Liver (tissue), 9 donors: ENCODE measurements around the gene ROBO3. TPM values are rescaled to one million over a fixed set of nuclear protein-coding genes. Genes with fewer than 3 reads are reported as not detected.

ENCODE experiments used
- DNase-seq: peaks from one replicate; pipeline ENCODE4 v3.0.0-alpha.2; 2017; ENCODE audit warnings: low spot score
- H3K27ac ChIP-seq, 2 donors: one replicate each; pipeline ENCODE4 v1.7.0; 2013; ENCODE audit warnings: inconsistent platforms in 2 of 2, low read length in 2 of 2, control low read depth in 1 of 2, low read depth in 1 of 2, mild to moderate bottlenecking in 1 of 2
- H3K27me3 ChIP-seq, 4 donors: one replicate each; pipeline versions ENCODE4 v1.6.1 to v1.7.0; 2013; ENCODE audit warnings: low read length in 3 of 4, inconsistent platforms in 1 of 4, mild to moderate bottlenecking in 1 of 4, moderate library complexity in 1 of 4; ENCODE audit not compliant: control insufficient read depth in 4 of 4, insufficient read depth in 4 of 4
- H3K36me3 ChIP-seq, 4 donors: one replicate each; pipeline versions ENCODE4 v1.6.1 to v1.7.0; 2013; ENCODE audit warnings: low read length in 3 of 4, mild to moderate bottlenecking in 3 of 4, low read depth in 1 of 4, moderate library complexity in 1 of 4; ENCODE audit not compliant: control insufficient read depth in 4 of 4, insufficient read depth in 3 of 4
- H3K4me1 ChIP-seq, 4 donors: one replicate each; pipeline versions ENCODE4 v1.6.1 to v1.7.0; 2013; ENCODE audit warnings: low read length in 3 of 4, mild to moderate bottlenecking in 3 of 4, moderate library complexity in 1 of 4; ENCODE audit not compliant: control insufficient read depth in 4 of 4, insufficient read depth in 4 of 4
- H3K4me3 ChIP-seq, 3 donors: one replicate each; pipeline versions ENCODE4 v1.6.1 to v1.7.0; 2013; ENCODE audit warnings: low read length in 3 of 3, control low read depth in 1 of 3, low read depth in 1 of 3, mild to moderate bottlenecking in 1 of 3
- H3K9ac ChIP-seq, 2 donors: one replicate each; pipeline ENCODE4 v1.7.0; 2013; ENCODE audit warnings: low read length in 2 of 2, mild to moderate bottlenecking in 2 of 2, moderate library complexity in 2 of 2, control low read depth in 1 of 2, low read depth in 1 of 2
- H3K9me3 ChIP-seq, 4 donors: one replicate each; pipeline versions ENCODE4 v1.6.1 to v1.7.0; 2013; ENCODE audit warnings: low read length in 3 of 4; ENCODE audit not compliant: control insufficient read depth in 4 of 4
- EGR1 ChIP-seq, 2 donors: IDR thresholded peaks; 2 replicates each; pipeline ENCODE4 v1.6.1; 2016 to 2018; ENCODE audit warnings: antibody characterized with exemption in 2 of 2, low read depth in 2 of 2
- FOXA1 ChIP-seq: IDR thresholded peaks from 2 replicates; pipeline ENCODE4 v1.6.1; 2016; ENCODE audit warnings: antibody characterized with exemption
- FOXA2 ChIP-seq: IDR thresholded peaks from 2 replicates; pipeline ENCODE4 v1.6.1; 2016; ENCODE audit warnings: antibody characterized with exemption
- GABPA ChIP-seq, 2 donors: IDR thresholded peaks in 1 of 2; conservative IDR thresholded peaks in 1 of 2; 2 replicates each; pipeline ENCODE4 v1.6.1; 2016; ENCODE audit warnings: antibody characterized with exemption in 2 of 2, mild to moderate bottlenecking in 1 of 2, moderate library complexity in 1 of 2
- RAD21 ChIP-seq, 2 donors: IDR thresholded peaks; 2 replicates each; pipeline ENCODE4 v1.6.1; 2016; ENCODE audit warnings: antibody characterized with exemption in 2 of 2, mild to moderate bottlenecking in 2 of 2
- RXRA ChIP-seq, 2 donors: IDR thresholded peaks; 2 replicates each; pipeline ENCODE4 v1.6.1; 2017 to 2018; ENCODE audit warnings: antibody characterized with exemption in 2 of 2, mild to moderate bottlenecking in 1 of 2
- TAF1 ChIP-seq: conservative IDR thresholded peaks from 2 replicates; pipeline ENCODE4 v1.6.1; 2016; ENCODE audit warnings: antibody characterized with exemption, mild to moderate bottlenecking
- YY1 ChIP-seq: IDR thresholded peaks from 2 replicates; pipeline ENCODE4 v1.6.1; 2016; ENCODE audit warnings: antibody characterized with exemption, mild to moderate bottlenecking
- WGBS: extraction: QIAGEN DNeasy Blood & Tissue Kit; methylation state at CpG from one replicate; pipeline ENCODE4 v1.1.7; 2013; 5-methylcytosine and 5-hydroxymethylcytosine counted together
- polyA plus RNA-seq, 2 donors: library from polyadenylated mRNA; stranded (reverse) in 1 of 2; unstranded in 1 of 2; fragments of 200-250 nt in 1 of 2; fragments of >200 nt in 1 of 2; fragmentation: Nextera tagmentation in 1 of 2; extraction: Ambion mirVana in 1 of 2; gene quantifications; one replicate each; pipeline versions ENCODE4 v1.2.1 to v1.2.3, GENCODE V29; 2013 to 2015
- total RNA-seq, 2 donors: library from RNA; depleted of rRNA; stranded (reverse); fragments of >200 nt; gene quantifications; one replicate each; pipeline ENCODE4 v1.2.3, GENCODE V29; 2014
- TF ChIP-seq, protein P1 (sequence below): IDR thresholded peaks from 2 replicates; pipeline ENCODE4 v1.6.1; 2016; ENCODE audit warnings: antibody characterized with exemption, mild to moderate bottlenecking
- TF ChIP-seq, protein P2 (sequence below): IDR thresholded peaks from 2 replicates; pipeline ENCODE4 v1.6.1; 2016; ENCODE audit warnings: antibody characterized with exemption
- TF ChIP-seq, protein P3 (sequence below): fragments of 150-350 bp; IDR thresholded peaks from 2 replicates; pipeline ENCODE4 v1.5.1; 2017; ENCODE audit warnings: improper control_type of control experiment, low read depth, low read length; ENCODE audit not compliant: missing input control
- donor health status: healthy.
- donor health status: healthy.
- donor health status: healthy.
- donor health status: healthy.
- donor health status: healthy.

ROBO3 gene
- total and polyA plus RNA-seq, 4 donors = 1.1 to 2.2 (median 1.4) TPM

DNA sequence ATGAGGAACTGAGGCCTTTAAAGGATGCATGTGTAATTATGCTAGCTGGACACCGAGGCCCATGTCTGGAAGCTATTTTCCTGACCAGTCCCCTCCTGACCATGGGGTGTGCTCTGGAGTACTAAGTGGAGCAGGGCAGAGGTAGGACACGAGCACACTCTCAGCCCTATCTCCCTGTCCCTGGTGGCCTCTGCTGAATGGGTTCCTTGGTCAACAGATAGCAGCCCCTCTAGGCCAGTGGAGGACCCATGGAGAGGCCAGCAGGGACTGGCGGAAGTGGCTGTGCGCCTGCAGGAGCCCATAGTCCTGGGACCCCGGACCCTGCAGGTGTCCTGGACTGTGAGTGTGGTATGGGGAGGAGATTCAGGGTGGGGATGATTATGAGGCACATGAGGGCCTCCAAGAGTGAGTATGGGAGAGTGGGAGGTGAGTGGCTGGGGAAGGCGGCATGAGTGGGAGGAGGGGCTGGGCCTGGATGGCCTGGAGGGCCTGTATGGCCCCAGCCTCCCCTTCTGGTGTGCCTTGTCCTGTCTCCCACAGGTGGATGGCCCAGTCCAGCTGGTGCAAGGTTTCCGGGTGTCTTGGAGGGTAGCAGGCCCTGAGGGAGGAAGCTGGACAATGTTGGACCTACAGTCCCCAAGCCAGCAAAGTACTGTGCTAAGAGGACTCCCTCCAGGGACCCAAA, 9.5 kb downstream of the ROBO3 start (continued):
- TF ChIP-seq, protein P1, sequence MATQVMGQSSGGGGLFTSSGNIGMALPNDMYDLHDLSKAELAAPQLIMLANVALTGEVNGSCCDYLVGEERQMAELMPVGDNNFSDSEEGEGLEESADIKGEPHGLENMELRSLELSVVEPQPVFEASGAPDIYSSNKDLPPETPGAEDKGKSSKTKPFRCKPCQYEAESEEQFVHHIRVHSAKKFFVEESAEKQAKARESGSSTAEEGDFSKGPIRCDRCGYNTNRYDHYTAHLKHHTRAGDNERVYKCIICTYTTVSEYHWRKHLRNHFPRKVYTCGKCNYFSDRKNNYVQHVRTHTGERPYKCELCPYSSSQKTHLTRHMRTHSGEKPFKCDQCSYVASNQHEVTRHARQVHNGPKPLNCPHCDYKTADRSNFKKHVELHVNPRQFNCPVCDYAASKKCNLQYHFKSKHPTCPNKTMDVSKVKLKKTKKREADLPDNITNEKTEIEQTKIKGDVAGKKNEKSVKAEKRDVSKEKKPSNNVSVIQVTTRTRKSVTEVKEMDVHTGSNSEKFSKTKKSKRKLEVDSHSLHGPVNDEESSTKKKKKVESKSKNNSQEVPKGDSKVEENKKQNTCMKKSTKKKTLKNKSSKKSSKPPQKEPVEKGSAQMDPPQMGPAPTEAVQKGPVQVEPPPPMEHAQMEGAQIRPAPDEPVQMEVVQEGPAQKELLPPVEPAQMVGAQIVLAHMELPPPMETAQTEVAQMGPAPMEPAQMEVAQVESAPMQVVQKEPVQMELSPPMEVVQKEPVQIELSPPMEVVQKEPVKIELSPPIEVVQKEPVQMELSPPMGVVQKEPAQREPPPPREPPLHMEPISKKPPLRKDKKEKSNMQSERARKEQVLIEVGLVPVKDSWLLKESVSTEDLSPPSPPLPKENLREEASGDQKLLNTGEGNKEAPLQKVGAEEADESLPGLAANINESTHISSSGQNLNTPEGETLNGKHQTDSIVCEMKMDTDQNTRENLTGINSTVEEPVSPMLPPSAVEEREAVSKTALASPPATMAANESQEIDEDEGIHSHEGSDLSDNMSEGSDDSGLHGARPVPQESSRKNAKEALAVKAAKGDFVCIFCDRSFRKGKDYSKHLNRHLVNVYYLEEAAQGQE = no peak
- TF ChIP-seq RAD21 (IDR thresholded peaks at IDR 0.05) (no peak), EGR1 (IDR thresholded peaks at IDR 0.05; ENCODE audit: low read depth in 2 of 2) (no peak), FOXA2 (no peak), RXRA (IDR thresholded peaks at IDR 0.05) (no peak), FOXA1 (no peak), GABPA (IDR thresholded peaks at IDR 0.05 in 1 of 2, conservative IDR thresholded peaks at IDR 0.05 in 1 of 2) (no peak)
- TF ChIP-seq, protein P2, sequence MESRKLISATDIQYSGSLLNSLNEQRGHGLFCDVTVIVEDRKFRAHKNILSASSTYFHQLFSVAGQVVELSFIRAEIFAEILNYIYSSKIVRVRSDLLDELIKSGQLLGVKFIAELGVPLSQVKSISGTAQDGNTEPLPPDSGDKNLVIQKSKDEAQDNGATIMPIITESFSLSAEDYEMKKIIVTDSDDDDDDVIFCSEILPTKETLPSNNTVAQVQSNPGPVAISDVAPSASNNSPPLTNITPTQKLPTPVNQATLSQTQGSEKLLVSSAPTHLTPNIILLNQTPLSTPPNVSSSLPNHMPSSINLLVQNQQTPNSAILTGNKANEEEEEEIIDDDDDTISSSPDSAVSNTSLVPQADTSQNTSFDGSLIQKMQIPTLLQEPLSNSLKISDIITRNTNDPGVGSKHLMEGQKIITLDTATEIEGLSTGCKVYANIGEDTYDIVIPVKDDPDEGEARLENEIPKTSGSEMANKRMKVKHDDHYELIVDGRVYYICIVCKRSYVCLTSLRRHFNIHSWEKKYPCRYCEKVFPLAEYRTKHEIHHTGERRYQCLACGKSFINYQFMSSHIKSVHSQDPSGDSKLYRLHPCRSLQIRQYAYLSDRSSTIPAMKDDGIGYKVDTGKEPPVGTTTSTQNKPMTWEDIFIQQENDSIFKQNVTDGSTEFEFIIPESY = no peak

DNA sequence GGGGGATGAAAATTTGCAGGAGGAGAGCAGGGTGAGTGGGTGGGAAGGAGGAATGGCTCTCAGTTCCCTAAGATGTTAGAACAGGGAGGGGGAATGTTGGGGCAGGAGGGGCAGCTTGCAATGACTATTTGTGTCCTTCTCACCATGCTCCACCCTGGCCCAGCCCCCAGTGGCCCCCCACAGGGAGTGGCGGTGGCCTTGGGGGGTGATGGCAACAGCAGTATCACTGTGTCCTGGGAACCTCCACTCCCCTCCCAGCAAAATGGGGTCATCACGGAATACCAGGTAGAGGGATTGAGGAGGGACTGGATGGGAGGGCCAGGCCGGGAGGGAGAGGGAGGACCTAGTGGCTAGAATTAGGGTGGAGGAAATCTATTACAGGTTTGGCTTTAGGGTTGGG, 10.2 kb downstream of the ROBO3 start:
- 67% methylated on average over 3 of the region's 3 CpGs for WGBS
- no peak for TF ChIP-seq EGR1 (IDR thresholded peaks at IDR 0.05; ENCODE audit: low read depth in 2 of 2)
- no peak for TF ChIP-seq RXRA (IDR thresholded peaks at IDR 0.05)
- TF ChIP-seq, protein P3, sequence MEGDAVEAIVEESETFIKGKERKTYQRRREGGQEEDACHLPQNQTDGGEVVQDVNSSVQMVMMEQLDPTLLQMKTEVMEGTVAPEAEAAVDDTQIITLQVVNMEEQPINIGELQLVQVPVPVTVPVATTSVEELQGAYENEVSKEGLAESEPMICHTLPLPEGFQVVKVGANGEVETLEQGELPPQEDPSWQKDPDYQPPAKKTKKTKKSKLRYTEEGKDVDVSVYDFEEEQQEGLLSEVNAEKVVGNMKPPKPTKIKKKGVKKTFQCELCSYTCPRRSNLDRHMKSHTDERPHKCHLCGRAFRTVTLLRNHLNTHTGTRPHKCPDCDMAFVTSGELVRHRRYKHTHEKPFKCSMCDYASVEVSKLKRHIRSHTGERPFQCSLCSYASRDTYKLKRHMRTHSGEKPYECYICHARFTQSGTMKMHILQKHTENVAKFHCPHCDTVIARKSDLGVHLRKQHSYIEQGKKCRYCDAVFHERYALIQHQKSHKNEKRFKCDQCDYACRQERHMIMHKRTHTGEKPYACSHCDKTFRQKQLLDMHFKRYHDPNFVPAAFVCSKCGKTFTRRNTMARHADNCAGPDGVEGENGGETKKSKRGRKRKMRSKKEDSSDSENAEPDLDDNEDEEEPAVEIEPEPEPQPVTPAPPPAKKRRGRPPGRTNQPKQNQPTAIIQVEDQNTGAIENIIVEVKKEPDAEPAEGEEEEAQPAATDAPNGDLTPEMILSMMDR = no peak
- TF ChIP-seq, protein P1 = no peak
- TF ChIP-seq YY1 = no peak
- no peak for TF ChIP-seq TAF1
- Histone ChIP-seq H3K4me3 (no peak overlapping the region), H3K27ac (no peak overlapping the region), H3K4me1 (peaks cover 0 to 12% (median 4%) of the 10 kb centered on the region in 4 donors), H3K36me3 (no peaks in the 10 kb centered on the region), H3K27me3 (peaks cover 0 to 3% (median 0%) of the 10 kb centered on the region in 4 donors), H3K9ac (peak overlapping the region in 1 of 2 donors; percentile 67), H3K9me3 (no peaks in the 10 kb centered on the region)
- DNase-seq = no peak
